WERI-Rb-1 (cell line): ENCODE data around the gene SLC38A1.

ENCODE experiments used
- DNase-seq: peaks from one replicate; pipeline ENCODE4 v3.0.0-alpha.2; 2020
- H3K27ac ChIP-seq: fragments of 250-450 bp; sonication (Bioruptor Pico); 2 replicates; pipeline ENCODE4 v1.5.1; 2020; ENCODE audit warnings: mild to moderate bottlenecking, moderate library complexity
- H3K27me3 ChIP-seq: fragments of 250-450 bp; sonication (Bioruptor Pico); 2 replicates; pipeline ENCODE4 v1.5.1; 2021; ENCODE audit warnings: mild to moderate bottlenecking, low read depth, moderate library complexity; ENCODE audit not compliant: insufficient read depth, severe bottlenecking
- H3K36me3 ChIP-seq: fragments of 250-450 bp; sonication (Bioruptor Pico); 2 replicates; pipeline ENCODE4 v1.5.1; 2020; ENCODE audit warnings: mild to moderate bottlenecking, moderate library complexity
- H3K4me3 ChIP-seq: 2 replicates; pipeline ENCODE4 v1.5.1; 2011; ENCODE audit warnings: low read depth, mild to moderate bottlenecking, control low read depth, low read length
- H3K9me3 ChIP-seq: fragments of 250-450 bp; sonication (Bioruptor Pico); 2 replicates; pipeline ENCODE4 v1.5.1; 2021; ENCODE audit warnings: mild to moderate bottlenecking, moderate library complexity; ENCODE audit not compliant: severe bottlenecking
- TF ChIP-seq, protein P1 (sequence below): IDR thresholded peaks from 2 replicates; pipeline ENCODE4 v1.5.1; 2011; ENCODE audit warnings: low read depth, mild to moderate bottlenecking, control low read depth, inconsistent platforms, low read length

SLC38A1 gene

DNA sequence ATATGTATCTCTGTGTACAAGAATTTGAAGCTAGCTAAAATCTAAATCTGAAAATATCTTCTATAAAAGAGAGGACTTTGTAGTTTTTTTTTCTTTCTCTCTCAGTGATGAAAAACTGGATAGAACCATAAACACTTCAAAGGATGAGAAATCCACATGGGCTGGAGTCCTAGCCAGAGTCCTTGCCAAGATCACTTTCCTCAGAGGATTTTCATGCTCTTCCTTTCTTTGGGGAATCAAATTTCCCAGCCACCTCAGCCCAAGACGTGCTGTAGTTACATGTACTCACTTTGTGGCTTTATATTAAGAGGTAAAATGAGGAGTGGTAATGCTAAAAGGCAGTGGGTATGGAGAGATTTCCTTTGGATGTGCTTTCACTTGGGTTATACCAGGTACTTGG, 110.3 kb downstream of the SLC38A1 start:
- Histone ChIP-seq H3K4me3 (no peak overlapping the region), H3K9me3 (no peaks in the 10 kb centered on the region), H3K36me3 (no peaks in the 10 kb centered on the region), H3K27me3 (no peaks in the 10 kb centered on the region), H3K27ac (no peak overlapping the region)
- TF ChIP-seq, protein P1, sequence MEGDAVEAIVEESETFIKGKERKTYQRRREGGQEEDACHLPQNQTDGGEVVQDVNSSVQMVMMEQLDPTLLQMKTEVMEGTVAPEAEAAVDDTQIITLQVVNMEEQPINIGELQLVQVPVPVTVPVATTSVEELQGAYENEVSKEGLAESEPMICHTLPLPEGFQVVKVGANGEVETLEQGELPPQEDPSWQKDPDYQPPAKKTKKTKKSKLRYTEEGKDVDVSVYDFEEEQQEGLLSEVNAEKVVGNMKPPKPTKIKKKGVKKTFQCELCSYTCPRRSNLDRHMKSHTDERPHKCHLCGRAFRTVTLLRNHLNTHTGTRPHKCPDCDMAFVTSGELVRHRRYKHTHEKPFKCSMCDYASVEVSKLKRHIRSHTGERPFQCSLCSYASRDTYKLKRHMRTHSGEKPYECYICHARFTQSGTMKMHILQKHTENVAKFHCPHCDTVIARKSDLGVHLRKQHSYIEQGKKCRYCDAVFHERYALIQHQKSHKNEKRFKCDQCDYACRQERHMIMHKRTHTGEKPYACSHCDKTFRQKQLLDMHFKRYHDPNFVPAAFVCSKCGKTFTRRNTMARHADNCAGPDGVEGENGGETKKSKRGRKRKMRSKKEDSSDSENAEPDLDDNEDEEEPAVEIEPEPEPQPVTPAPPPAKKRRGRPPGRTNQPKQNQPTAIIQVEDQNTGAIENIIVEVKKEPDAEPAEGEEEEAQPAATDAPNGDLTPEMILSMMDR = no peak
- DNase-seq = no peak

DNA sequence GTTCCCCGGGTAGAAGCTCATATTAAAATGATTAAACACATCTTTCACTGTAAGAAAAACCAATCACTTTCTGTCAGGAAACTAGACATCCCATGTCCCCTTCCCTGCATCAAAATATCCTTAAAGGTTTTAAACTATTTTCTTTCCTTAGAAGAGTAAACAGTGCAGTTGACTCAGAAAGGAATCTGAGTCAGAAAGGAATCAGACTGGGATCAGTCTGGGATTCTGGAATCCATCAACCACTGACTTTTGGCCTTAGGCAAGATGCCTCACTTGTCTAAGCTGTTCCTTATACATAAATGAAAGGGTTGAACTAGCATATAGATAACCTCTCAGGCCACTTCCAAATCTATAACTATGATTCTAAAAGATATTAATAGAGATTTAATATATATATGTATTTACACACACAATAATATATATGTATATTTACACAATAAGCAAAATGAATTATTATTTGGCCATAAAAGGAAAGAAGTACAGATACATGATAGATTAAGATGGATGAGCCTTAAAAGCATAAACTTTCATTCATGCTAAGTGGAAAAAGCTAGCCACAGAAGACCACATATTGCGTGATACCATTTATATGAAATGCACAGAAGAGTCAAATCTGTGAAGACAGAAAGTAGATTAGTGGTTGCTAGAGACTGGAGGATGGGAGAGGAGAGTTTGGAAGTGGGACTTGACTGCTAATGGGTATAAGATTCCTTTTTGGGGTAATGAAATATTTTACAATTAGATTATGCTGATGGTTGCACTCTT, 114.4 kb downstream of the SLC38A1 start:
- Histone ChIP-seq H3K27me3 (no peaks in the 10 kb centered on the region), H3K36me3 (no peaks in the 10 kb centered on the region), H3K9me3 (no peaks in the 10 kb centered on the region), H3K4me3 (no peak overlapping the region), H3K27ac (no peak overlapping the region)
- TF ChIP-seq, protein P1 = no peak
- no peak for DNase-seq

GRCh38 chr12:46153268-46153872, 115.5 kb downstream of the SLC38A1 start:
- no peaks in the 10 kb centered on the region for H3K27me3 ChIP-seq
- H3K27ac ChIP-seq = no peak overlapping the region
- H3K4me3 ChIP-seq = no peak overlapping the region
- H3K36me3 ChIP-seq = no peaks in the 10 kb centered on the region
- H3K9me3 ChIP-seq = no peaks in the 10 kb centered on the region
- no peak for DNase-seq
- TF ChIP-seq, protein P1 = peak; percentile 32; the same call in 1 of the 2 replicates

DNA sequence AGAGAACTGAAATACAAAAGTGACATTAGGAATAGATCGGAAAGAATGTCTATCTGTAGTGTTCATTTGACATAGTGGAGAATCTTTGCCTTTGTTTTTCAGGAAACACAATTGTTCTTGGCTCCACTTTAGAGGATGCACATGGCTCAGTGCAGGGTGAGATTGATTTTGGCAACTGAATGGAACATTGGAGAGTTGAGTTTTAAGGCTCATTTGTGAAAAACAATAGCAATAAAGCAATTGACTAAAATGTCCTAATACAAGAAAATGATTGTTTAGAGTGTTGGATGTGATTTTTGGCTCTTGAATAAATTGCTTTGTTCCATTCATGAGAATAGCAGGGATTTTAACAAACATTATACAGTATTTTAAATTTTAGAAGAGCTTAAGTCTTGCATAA, 116.4 kb downstream of the SLC38A1 start:
- H3K27ac ChIP-seq = no peak overlapping the region
- TF ChIP-seq, protein P1 = no peak
- no peak for DNase-seq
- H3K9me3 ChIP-seq = no peaks in the 10 kb centered on the region
- H3K4me3 ChIP-seq = no peak overlapping the region
- H3K36me3 ChIP-seq = no peaks in the 10 kb centered on the region
- H3K27me3 ChIP-seq = no peaks in the 10 kb centered on the region

DNA sequence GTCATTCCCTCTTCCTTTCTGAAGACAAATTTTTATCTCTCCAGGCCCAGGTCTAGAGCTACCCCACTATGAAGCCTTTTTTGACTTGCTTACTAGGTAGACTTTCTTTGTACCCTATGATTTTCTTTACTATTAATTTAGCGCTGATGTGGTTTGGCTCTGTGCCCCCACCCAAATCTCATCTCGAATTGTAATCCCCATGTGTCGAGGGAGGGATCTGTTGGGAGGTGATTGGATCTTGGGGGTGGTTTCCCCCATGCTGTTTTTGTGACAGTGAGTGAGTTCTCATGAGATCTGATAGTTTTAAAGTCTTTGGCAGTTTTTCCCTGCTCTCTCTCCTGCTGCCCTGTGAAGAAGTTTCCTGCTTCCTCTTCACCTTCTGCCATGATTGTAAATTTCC, 118.1 kb downstream of the SLC38A1 start:
- no peak for DNase-seq
- Histone ChIP-seq H3K4me3 (no peak overlapping the region), H3K27me3 (no peaks in the 10 kb centered on the region), H3K9me3 (no peaks in the 10 kb centered on the region), H3K27ac (no peak overlapping the region), H3K36me3 (no peaks in the 10 kb centered on the region)
- TF ChIP-seq, protein P1 = no peak
